Loucy (cell line): Measurements from ENCODE around the gene ACSS2.

ENCODE experiments used
- EZH2phosphoT487 ChIP-seq: fragments of 200-600 bp; IDR thresholded peaks from 2 replicates; pipeline ENCODE4 v1.6.1; 2018; ENCODE audit warnings: antibody characterized with exemption, mild to moderate bottlenecking, moderate library complexity, borderline replicate concordance
- TF ChIP-seq, protein P1 (sequence below): fragments of 200-600 bp; sonication (generic); conservative IDR thresholded peaks from 2 replicates; pipeline ENCODE4 v1.5.1; 2014; ENCODE audit warnings: mild to moderate bottlenecking, antibody characterized with exemption, low read length

- TF ChIP-seq, protein P1, sequence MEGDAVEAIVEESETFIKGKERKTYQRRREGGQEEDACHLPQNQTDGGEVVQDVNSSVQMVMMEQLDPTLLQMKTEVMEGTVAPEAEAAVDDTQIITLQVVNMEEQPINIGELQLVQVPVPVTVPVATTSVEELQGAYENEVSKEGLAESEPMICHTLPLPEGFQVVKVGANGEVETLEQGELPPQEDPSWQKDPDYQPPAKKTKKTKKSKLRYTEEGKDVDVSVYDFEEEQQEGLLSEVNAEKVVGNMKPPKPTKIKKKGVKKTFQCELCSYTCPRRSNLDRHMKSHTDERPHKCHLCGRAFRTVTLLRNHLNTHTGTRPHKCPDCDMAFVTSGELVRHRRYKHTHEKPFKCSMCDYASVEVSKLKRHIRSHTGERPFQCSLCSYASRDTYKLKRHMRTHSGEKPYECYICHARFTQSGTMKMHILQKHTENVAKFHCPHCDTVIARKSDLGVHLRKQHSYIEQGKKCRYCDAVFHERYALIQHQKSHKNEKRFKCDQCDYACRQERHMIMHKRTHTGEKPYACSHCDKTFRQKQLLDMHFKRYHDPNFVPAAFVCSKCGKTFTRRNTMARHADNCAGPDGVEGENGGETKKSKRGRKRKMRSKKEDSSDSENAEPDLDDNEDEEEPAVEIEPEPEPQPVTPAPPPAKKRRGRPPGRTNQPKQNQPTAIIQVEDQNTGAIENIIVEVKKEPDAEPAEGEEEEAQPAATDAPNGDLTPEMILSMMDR: no peak
- TF ChIP-seq EZH2phosphoT487: no peak
Observed at GRCh38 chr20:34947336-34947735, 70.9 kb downstream of the ACSS2 start.
